ENCODE results near the gene TCF12. TPM values are rescaled to one million over a fixed set of nuclear protein-coding genes. Genes with fewer than 3 reads are reported as not detected.

TCF12 gene
- total and polyA plus RNA-seq, 2 of the 8 experiments (the other 6 are each of a cell fraction or from before 2014, with no cell fraction given): 85.8 to 101 TPM

DNA sequence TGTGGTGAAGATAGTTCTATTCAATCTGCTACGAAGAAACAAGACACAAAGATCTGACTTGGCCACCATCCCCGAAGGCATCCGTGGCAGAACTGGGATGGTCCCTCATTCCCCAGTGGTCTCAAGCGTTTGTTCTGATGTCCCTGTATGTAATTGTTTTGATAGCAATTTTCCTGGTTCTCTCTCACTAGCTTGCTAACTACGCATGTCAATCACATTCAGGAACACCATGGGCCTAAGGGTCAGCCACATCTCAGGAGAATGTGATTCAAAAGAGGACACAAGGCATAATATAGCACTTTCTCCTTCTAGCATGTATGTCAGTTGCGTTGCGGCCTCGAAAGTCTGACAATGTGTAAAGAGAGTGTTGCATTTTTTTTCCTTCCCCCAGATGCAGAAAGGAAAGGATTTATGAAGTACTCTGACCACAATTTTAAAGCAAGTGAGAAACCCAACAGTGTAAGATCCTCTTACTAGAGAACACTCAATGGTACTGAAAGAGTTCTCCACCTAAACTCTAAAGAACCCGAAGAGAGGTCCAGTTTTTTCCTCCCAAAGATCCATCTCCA is 32.0 kb upstream of the TCF12 start:
- no peak overlapping the region for H3K56ac ChIP-seq (replicated peaks; ENCODE audit: insufficient read length, low read depth, low read length)
- no peak for DNase-seq (ENCODE audit: low read depth in 1 of 2, low spot score in 2 of 2)
- no peaks in the 10 kb centered on the region; a peak in 1 of 8 replicates for H3K36me3 ChIP-seq (ENCODE audit: control insufficient read depth in 2 of 4, insufficient read depth in 4 of 4, low read length in 3 of 4)
- H3K4me2 ChIP-seq (ENCODE audit: insufficient read depth in 1 of 2, low read depth in 2 of 2, low read length in 2 of 2): peak overlapping the region; percentile 75 to 93
- peak overlapping the region; percentile 82 for H2AFZ ChIP-seq (ENCODE audit: low read length)
- ChIA-PET POLR2A (ENCODE audit: partially characterized antibody) (interaction anchor here (0.6 to 3.1 kb wide), 3 partner anchors 11 to 32 kb away, joined by 3 to 69 read pairs (median 3); partner anchors contain the start of gene TCF12), CTCF (ENCODE audit: partially characterized antibody) (no interaction called here)
- H3K4me1 ChIP-seq (replicated peaks in 1 of 4; ENCODE audit: control insufficient read depth in 3 of 4, insufficient read depth in 4 of 4, low read length in 3 of 4): peaks cover 0 to 7% (median 5%) of the 10 kb centered on the region in 4 experiments; a peak in 4 of 7 replicates
- H3K27me3 ChIP-seq (replicated peaks in 1 of 4; ENCODE audit: control insufficient read depth in 3 of 4, extremely low read depth in 1 of 4, insufficient read depth in 3 of 4, low read length in 3 of 4): no peaks in the 10 kb centered on the region; a peak in 2 of 7 replicates
- peak overlapping the region; percentile 45 to 71 (median 66) for H3K9ac ChIP-seq (replicated peaks in 1 of 4; ENCODE audit: extremely low read depth in 1 of 4, low read depth in 3 of 4, low read length in 3 of 4)
- H3K14ac ChIP-seq (ENCODE audit: insufficient read length): no peak overlapping the region
- no peaks in the 10 kb centered on the region for H3K79me1 ChIP-seq (ENCODE audit: low read depth, low read length)
- peak overlapping the region; percentile 5; the same call in 1 of the 2 replicates for H3K18ac ChIP-seq (ENCODE audit: extremely low read depth, low read length)
- peaks cover 8% of the 10 kb centered on the region for H3K23me2 ChIP-seq (ENCODE audit: low read depth, low read length)
- no peak overlapping the region for H4K5ac ChIP-seq (ENCODE audit: insufficient read length, low read depth, low read length)
- FAIRE-seq: no peak
- no peak overlapping the region for H2BK120ac ChIP-seq (replicated peaks; ENCODE audit: low read depth, low read length)
- WGBS, 2 experiments (ENCODE audit: extremely low coverage in 1 of 2, insufficient coverage in 1 of 2, insufficient read length in 1 of 2, insufficient replicate concordance in 2 of 2, low coverage in 1 of 2, low lambda C conversion rate in 2 of 2, missing lambda C conversion rate in 1 of 2): 67% methylated on average over 9 of the region's 9 CpGs; no CpG with 5 or more reads in 1 of the 2 experiments
- H4K91ac ChIP-seq (replicated peaks; ENCODE audit: insufficient read length, low read length): no peak overlapping the region
- no peak overlapping the region for H3K4ac ChIP-seq (replicated peaks; ENCODE audit: insufficient read length, low read depth, low read length)
- no peaks in the 10 kb centered on the region for H3K9me3 ChIP-seq (ENCODE audit: insufficient read depth in 2 of 2, low read depth in 1 of 2, low read length in 1 of 2)
- no peak overlapping the region for H4K8ac ChIP-seq (ENCODE audit: extremely low read depth, insufficient read depth, low read length)
- no peak overlapping the region for H2AK5ac ChIP-seq (ENCODE audit: low read depth, low read length)
- H2BK15ac ChIP-seq (ENCODE audit: low read length): no peak overlapping the region
- H3K23ac ChIP-seq (ENCODE audit: insufficient read length): no peak overlapping the region
- H3K4me3 ChIP-seq (ENCODE audit: extremely low read depth in 1 of 4, insufficient read depth in 2 of 4, low read depth in 3 of 4, low read length in 4 of 4): peak overlapping the region; percentile 61 to 71 (median 66)
- H4K20me1 ChIP-seq (replicated peaks in 1 of 2; ENCODE audit: control insufficient read depth in 1 of 2, insufficient read depth in 2 of 2, low read length in 2 of 2): no peaks in the 10 kb centered on the region
- H3K27ac ChIP-seq (ENCODE audit: low read depth, low read length): 0 out of 2 replicates have a peak overlapping the region, but pooled peaks have one; percentile 62
- peak overlapping the region; percentile 61 for H2BK5ac ChIP-seq (ENCODE audit: low read depth, low read length)
- H2BK20ac ChIP-seq (ENCODE audit: low read length): no peak overlapping the region
- H3K79me2 ChIP-seq (ENCODE audit: control insufficient read depth in 1 of 2, insufficient read depth in 2 of 2, low read length in 2 of 2): no peaks in the 10 kb centered on the region
- H2BK12ac ChIP-seq (ENCODE audit: low read depth, low read length): no peak overlapping the region
- TF ChIP-seq SIRT6 (IDR thresholded peaks at IDR 0.05; ENCODE audit: low read length): no peak
- TF ChIP-seq CEBPB (IDR thresholded peaks at IDR 0.05; ENCODE audit: low read depth, low read length): no peak
- TF ChIP-seq KDM1A (IDR thresholded peaks at IDR 0.05; ENCODE audit: borderline replicate concordance, low read length): no peak
- TF ChIP-seq ZNF274 (IDR thresholded peaks at IDR 0.05; ENCODE audit: borderline replicate concordance, extremely low read depth, low read length): no peak
- TF ChIP-seq SUZ12 (IDR thresholded peaks at IDR 0.05; ENCODE audit: low read length): no peak
- TF ChIP-seq SIX5 (IDR thresholded peaks at IDR 0.05; ENCODE audit: low read depth, low read length): no peak
- no peak for TF ChIP-seq EP300 (IDR thresholded peaks at IDR 0.05; ENCODE audit: borderline replicate concordance in 1 of 2, low read depth in 2 of 2, low read length in 2 of 2)
- TF ChIP-seq POLR2AphosphoS5 (IDR thresholded peaks at IDR 0.05; ENCODE audit: low read depth, low read length): no peak
- no peak for TF ChIP-seq EGR1 (IDR thresholded peaks at IDR 0.05; ENCODE audit: borderline replicate concordance, low read depth, low read length)
- TF ChIP-seq FOSL1 (IDR thresholded peaks at IDR 0.05; ENCODE audit: insufficient read depth, low read depth, low read length): no peak
- TF ChIP-seq BACH1 (IDR thresholded peaks at IDR 0.05; ENCODE audit: low read length): no peak
- no peak for TF ChIP-seq SIN3A (conservative IDR thresholded peaks at IDR 0.05 in 1 of 2, IDR thresholded peaks at IDR 0.05 in 1 of 2; ENCODE audit: low read depth in 1 of 2, low read length in 2 of 2)
- TF ChIP-seq RNF2 (IDR thresholded peaks at IDR 0.05; ENCODE audit: borderline replicate concordance, low read depth, low read length, missing control alignments, poor library complexity, severe bottlenecking): no peak
